22Rv1 (cell line): Measurements from ENCODE around the gene GGTA1.
"Not testable (repeated sequence)": the region's sequence is repeated elsewhere in the genome, so short reads cannot be mapped to it uniquely, and the experiment has no call there.

Experiments
- CTCF ChIP-seq: fragments of 450-650 bp; IDR thresholded peaks from 2 replicates; pipeline ENCODE4 v1.5.1; 2017; ENCODE audit warnings: mild to moderate bottlenecking
- ZFX ChIP-seq: fragments of 450-650 bp; IDR thresholded peaks from 2 replicates; pipeline ENCODE4 v1.6.1; 2017; ENCODE audit warnings: antibody characterized with exemption, borderline replicate concordance

GRCh38 chr9:121519688-121520087 lies 20.0 kb upstream of the GGTA1 start:
- TF ChIP-seq CTCF, ZFX: not testable (repeated sequence)
